Lower lobe of right lung (tissue), 2 donors: ENCODE measurements around the gene SCAPER. TPM values are rescaled to one million over a fixed set of nuclear protein-coding genes. Genes with fewer than 3 reads are reported as not detected.

Experiments
- ATAC-seq, 2 donors: fragments of 200-7000 bp; cut with Tn5 transposase; one replicate each; pipeline ENCODE4 v1.9.1; 2020 to 2022; ENCODE audit warnings: mild to moderate bottlenecking in 2 of 2, moderate library complexity in 2 of 2
- DNase-seq: peaks from one replicate; pipeline ENCODE4 v3.0.0-alpha.2; 2020
- H3K27ac ChIP-seq: fragments of 200-600 bp; one replicate; pipeline ENCODE4 v1.8.0; 2022
- H3K27me3 ChIP-seq: fragments of 200-600 bp; one replicate; pipeline ENCODE4 v1.8.0; 2022; ENCODE audit warnings: low read depth
- H3K36me3 ChIP-seq: fragments of 200-600 bp; one replicate; pipeline ENCODE4 v1.8.0; 2022; ENCODE audit warnings: mild to moderate bottlenecking
- H3K4me1 ChIP-seq: fragments of 200-600 bp; one replicate; pipeline ENCODE4 v1.8.0; 2022
- H3K4me3 ChIP-seq: fragments of 200-600 bp; one replicate; pipeline ENCODE4 v1.8.0; 2022; ENCODE audit warnings: mild to moderate bottlenecking
- H3K9me3 ChIP-seq: fragments of 200-600 bp; one replicate; pipeline ENCODE4 v1.8.0; 2022
- intact Hi-C: fragments of 100-400 bp; cut with DNase I; formaldehyde crosslinking; loops from one replicate; pipeline ENCODE4 v1.11.0; 2022
- total RNA-seq: library from RNA; stranded (reverse); fragmentation: NEBNext Ultra II Directional; extraction: Animal tissue kit (Norgen Biotek cat#: 25700); gene quantifications from one replicate; pipeline ENCODE4 v1.2.1, GENCODE V29; 2021
- TF ChIP-seq, protein P1 (sequence below): fragments of 200-600 bp; IDR thresholded peaks from one replicate; pipeline ENCODE4 v1.8.0; 2022; ENCODE audit warnings: antibody characterized with exemption, mild to moderate bottlenecking
- donor health status: DM: no; HTN: yes; CAD: no; lungs with severe emphysema.

SCAPER gene
- total RNA-seq, 1 donor from 2014 or later: 34.2 TPM

DNA sequence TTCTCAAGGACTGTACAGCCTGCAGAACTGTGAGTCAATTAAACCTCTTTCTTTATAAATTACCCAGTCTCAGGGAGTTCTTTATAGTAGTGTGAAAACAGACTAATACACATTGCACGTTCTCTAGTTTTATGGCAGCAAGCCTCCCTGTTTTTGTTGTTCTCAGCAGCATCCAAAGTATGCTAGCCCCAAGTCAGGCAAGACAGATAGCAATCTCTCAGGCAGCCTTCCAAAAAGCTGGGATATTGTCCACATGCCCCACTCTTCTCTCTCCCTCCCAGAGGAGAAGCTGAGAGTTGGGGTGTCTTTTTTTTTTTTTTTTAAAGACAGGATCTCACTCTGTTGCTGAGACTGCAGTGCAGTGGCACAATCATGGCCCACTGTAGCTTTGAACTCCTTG is 438.0 kb downstream of the SCAPER start:
- no peaks in the 10 kb centered on the region for H3K27me3 ChIP-seq
- intact Hi-C loops: no loop called here
- H3K4me1 ChIP-seq: no peaks in the 10 kb centered on the region
- DNase-seq (no peak), ATAC-seq (no peak)
- H3K9me3 ChIP-seq: no peaks in the 10 kb centered on the region
- H3K4me3 ChIP-seq: no peak overlapping the region
- H3K36me3 ChIP-seq: peaks cover 13% of the 10 kb centered on the region
- TF ChIP-seq, protein P1, sequence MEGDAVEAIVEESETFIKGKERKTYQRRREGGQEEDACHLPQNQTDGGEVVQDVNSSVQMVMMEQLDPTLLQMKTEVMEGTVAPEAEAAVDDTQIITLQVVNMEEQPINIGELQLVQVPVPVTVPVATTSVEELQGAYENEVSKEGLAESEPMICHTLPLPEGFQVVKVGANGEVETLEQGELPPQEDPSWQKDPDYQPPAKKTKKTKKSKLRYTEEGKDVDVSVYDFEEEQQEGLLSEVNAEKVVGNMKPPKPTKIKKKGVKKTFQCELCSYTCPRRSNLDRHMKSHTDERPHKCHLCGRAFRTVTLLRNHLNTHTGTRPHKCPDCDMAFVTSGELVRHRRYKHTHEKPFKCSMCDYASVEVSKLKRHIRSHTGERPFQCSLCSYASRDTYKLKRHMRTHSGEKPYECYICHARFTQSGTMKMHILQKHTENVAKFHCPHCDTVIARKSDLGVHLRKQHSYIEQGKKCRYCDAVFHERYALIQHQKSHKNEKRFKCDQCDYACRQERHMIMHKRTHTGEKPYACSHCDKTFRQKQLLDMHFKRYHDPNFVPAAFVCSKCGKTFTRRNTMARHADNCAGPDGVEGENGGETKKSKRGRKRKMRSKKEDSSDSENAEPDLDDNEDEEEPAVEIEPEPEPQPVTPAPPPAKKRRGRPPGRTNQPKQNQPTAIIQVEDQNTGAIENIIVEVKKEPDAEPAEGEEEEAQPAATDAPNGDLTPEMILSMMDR: no peak
- no peak overlapping the region for H3K27ac ChIP-seq

DNA sequence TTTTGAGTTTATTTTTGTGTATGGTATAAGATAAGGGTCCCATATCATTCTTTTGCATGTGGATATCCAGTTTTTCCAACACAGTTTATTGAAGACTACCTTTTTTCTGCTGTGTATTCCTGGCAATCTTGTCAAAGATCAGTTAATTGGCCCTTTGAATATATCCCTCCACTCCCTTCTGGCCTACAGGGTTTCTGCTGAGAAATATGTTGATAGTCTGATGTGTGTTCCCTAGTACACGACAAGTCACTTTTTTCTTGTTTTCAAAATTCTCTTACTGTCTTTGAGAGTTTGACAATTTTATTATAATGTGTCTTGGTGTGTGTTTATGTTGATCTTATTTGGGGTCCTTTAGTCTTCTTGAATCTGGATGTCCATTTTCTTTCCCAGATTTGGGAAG is 439.4 kb downstream of the SCAPER start:
- ATAC-seq (no peak), DNase-seq (no peak)
- Histone ChIP-seq H3K9me3 (no peaks in the 10 kb centered on the region), H3K27ac (no peak overlapping the region), H3K4me3 (no peak overlapping the region), H3K27me3 (no peaks in the 10 kb centered on the region), H3K36me3 (peaks cover 11% of the 10 kb centered on the region), H3K4me1 (no peaks in the 10 kb centered on the region)
- intact Hi-C loops: no loop called here
- TF ChIP-seq, protein P1: no peak

DNA sequence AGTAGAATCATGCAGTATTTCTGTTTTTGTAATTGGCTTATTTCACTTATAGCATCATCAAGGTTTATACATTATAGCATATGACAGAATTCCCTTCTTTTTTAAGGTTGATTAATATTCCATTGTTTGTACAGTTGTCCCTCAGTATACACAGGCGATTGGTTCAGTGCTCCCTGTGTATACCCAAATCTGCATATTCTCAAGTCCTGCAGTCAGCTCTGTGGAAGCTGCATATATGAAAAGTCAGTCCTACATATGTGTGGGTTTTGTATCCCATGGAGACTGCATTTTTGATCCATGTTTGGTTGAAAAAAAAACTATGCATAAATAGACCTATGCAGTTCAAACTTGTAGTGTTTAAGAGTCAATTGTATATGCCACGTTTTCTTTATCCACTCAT is 440.9 kb downstream of the SCAPER start:
- Histone ChIP-seq H3K4me1 (no peaks in the 10 kb centered on the region), H3K4me3 (no peak overlapping the region), H3K27me3 (no peaks in the 10 kb centered on the region), H3K36me3 (no peaks in the 10 kb centered on the region), H3K27ac (no peak overlapping the region), H3K9me3 (no peaks in the 10 kb centered on the region)
- TF ChIP-seq, protein P1: no peak
- intact Hi-C loops: no loop called here
- ATAC-seq: no peak
- no peak for DNase-seq

DNA sequence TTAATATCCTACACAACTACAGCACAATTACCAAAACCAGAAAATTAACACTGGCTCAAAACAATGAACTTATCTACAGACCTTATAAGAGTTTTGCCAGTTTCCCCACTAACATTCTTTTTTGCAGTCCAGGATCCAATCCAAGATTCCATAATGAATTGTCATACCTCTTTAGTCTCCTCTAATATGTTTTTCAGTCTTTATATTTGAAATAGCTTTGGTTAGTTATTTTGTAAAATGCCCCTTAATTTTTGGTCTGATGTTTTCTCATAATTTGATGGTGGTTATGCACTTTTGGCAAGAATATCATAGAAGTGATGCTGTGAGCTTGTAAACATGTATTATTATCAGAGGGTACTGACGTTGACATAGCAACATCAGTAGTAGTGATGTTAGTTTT is 444.3 kb downstream of the SCAPER start:
- Histone ChIP-seq H3K27me3 (no peaks in the 10 kb centered on the region), H3K4me1 (no peaks in the 10 kb centered on the region), H3K9me3 (no peaks in the 10 kb centered on the region), H3K27ac (no peak overlapping the region), H3K4me3 (no peak overlapping the region), H3K36me3 (no peaks in the 10 kb centered on the region)
- DNase-seq: no peak
- ATAC-seq: no peak
- intact Hi-C loops: no loop called here
- TF ChIP-seq, protein P1: no peak

DNA sequence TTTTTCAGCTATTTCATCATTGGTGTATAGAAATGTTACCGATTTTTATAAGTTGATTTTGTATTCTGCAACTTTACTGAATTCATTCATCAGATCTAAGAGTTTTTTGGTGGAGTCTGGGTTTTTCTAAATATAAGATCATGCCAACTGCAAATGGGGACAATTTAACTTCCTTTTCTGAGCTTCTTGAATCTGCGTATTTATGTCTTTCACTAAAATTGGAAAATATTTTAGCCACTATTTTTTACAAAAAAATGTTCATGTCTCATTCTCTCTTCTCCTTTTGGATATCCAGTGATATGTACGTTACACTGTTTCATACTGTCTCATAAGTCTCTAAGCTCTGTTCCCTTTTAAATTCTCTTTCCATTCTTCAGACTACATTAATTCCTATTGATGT is 444.8 kb downstream of the SCAPER start:
- no peak overlapping the region for H3K27ac ChIP-seq
- TF ChIP-seq, protein P1: no peak
- no peak overlapping the region for H3K4me3 ChIP-seq
- no peaks in the 10 kb centered on the region for H3K4me1 ChIP-seq
- no peak for DNase-seq
- H3K27me3 ChIP-seq: no peaks in the 10 kb centered on the region
- intact Hi-C loops: no loop called here
- no peaks in the 10 kb centered on the region for H3K9me3 ChIP-seq
- no peaks in the 10 kb centered on the region for H3K36me3 ChIP-seq
- no peak for ATAC-seq

DNA sequence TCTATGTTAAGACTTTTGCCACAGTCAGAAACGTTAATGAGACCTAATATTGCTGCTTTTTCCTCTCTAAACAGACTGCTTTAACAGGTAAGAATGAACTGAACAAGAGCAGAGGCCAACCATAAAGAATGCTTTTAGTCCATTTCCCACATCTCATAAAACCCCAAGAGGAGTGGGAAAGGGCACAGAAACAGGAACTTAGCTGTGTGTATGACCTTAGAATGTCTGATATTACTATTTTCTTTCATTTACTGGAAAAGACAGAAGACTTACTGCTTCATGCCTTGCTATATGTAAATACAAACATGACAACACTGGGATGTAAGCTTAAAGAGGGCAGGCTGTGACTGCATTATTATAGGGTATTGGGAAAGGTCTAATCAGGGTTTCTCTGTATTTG is 453.6 kb downstream of the SCAPER start:
- DNase-seq (no peak), ATAC-seq (no peak)
- Histone ChIP-seq H3K27me3 (no peaks in the 10 kb centered on the region), H3K9me3 (no peaks in the 10 kb centered on the region), H3K27ac (no peak overlapping the region), H3K4me3 (no peak overlapping the region), H3K36me3 (no peaks in the 10 kb centered on the region), H3K4me1 (no peaks in the 10 kb centered on the region)
- TF ChIP-seq, protein P1: no peak
- intact Hi-C loops: no loop called here
